Left kidney (tissue), 2 donors: Measurements from ENCODE around the gene DUT. TPM values are rescaled to one million over a fixed set of nuclear protein-coding genes. Genes with fewer than 3 reads are reported as not detected.

Experiments used
- DNase-seq: peaks from one replicate; pipeline ENCODE4 v3.0.0-alpha.2; 2013
- polyA plus RNA-seq: library from polyadenylated mRNA; unstranded; fragments of 120-200 nt; gene quantifications from one replicate; pipeline ENCODE4 v1.2.1, GENCODE V29; 2013; ENCODE audit not compliant: insufficient read length

Gene DUT
- polyA plus RNA-seq, 1 donor = 166 TPM

GRCh38 chr15:48366584-48367312 is 35.5 kb downstream of the DUT start:
- no peak for DNase-seq

GRCh38 chr15:48367483-48367882 is 36.3 kb downstream of the DUT start:
- DNase-seq = no peak

- DNase-seq = no peak
Observed at GRCh38 chr15:48370460-48370859, 39.2 kb downstream of the DUT start.

- DNase-seq = no peak
Observed at GRCh38 chr15:48371550-48371949, 40.3 kb downstream of the DUT start.

GRCh38 chr15:48371961-48372360 is 40.7 kb downstream of the DUT start:
- DNase-seq = no peak

- DNase-seq = no peak
Observed at GRCh38 chr15:48373821-48374451, 42.7 kb downstream of the DUT start.

GRCh38 chr15:48374472-48374871 is 43.2 kb downstream of the DUT start:
- no peak for DNase-seq

- DNase-seq = no peak
Observed at GRCh38 chr15:48375767-48376166, 44.5 kb downstream of the DUT start.

GRCh38 chr15:48380198-48380597 is 49.0 kb downstream of the DUT start:
- DNase-seq = no peak

GRCh38 chr15:48381861-48382260 is 50.6 kb downstream of the DUT start:
- no peak for DNase-seq

- no peak for DNase-seq
Observed at GRCh38 chr15:48383031-48383430, 51.8 kb downstream of the DUT start.

GRCh38 chr15:48384616-48385015 is 53.4 kb downstream of the DUT start:
- no peak for DNase-seq

- no peak for DNase-seq
Observed at GRCh38 chr15:48385031-48385830, 54.0 kb downstream of the DUT start.

- DNase-seq = no peak
Observed at GRCh38 chr15:48388016-48388851, 57.0 kb downstream of the DUT start.

- no peak for DNase-seq
Observed at GRCh38 chr15:48388910-48389309, 57.7 kb downstream of the DUT start.

- no peak for DNase-seq
Observed at GRCh38 chr15:48389691-48390143, 58.5 kb downstream of the DUT start.

- no peak for DNase-seq
Observed at GRCh38 chr15:48391950-48392349, 60.7 kb downstream of the DUT start.

- no peak for DNase-seq
Observed at GRCh38 chr15:48392356-48392755, 61.1 kb downstream of the DUT start.
